T-helper 9 cell (primary cell): ENCODE measurements around the gene TMEM11.

Source experiments
- DNase-seq: peaks from one replicate; pipeline ENCODE4 v3.0.0-alpha.2; 2020
- total RNA-seq, 2 donors: gene quantifications; one replicate each; lab custom pipeline; 2026; lab: John Stamatoyannopoulos, UW

The TMEM11 gene, protein sequence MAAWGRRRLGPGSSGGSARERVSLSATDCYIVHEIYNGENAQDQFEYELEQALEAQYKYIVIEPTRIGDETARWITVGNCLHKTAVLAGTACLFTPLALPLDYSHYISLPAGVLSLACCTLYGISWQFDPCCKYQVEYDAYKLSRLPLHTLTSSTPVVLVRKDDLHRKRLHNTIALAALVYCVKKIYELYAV
- total RNA-seq = 7.5 to 18.8 reads per million in 2 donors

DNA sequence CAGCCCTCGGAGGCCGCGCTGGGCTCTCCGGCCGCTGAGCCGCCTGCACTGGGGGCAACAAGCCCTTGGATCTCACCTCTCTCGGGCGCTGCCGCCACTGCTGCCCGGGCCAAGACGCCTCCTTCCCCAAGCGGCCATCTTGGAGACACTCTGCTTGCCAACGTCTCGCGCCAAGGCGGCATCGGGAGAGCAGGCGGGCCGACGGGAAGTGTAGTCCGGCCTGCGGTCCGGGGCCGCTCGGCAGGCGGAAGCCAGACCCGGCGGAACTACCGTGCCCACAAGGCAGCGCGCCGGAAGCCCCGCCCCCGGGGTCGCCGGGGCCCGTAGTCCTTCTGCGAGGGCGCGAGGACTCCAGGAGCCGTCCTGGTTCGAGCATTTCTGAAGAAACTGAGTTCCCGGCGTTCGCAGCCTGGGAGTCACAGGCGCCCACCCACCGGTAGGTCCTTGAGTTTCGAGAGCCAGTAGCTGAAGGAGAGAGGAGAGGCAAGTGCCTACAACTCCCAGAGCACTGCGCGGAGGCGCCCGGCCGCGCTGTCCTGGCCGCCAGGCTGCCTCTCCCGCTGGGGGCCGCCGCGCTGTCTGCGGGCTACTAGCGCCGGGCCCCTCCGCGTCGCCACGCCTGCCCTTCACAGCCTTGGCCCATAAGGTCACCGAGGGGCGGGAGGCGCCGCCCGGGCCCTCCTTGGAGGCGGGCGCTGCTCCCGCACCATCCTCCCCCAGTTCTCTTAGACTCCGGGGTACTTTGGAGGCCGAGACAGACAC, at the start of gene TMEM11:
Gene TMEM11, minus strand, starts transcription at position 147 of the 762 bp plus-strand sequence. Its CDS starts 9 bp downstream, at position 138.
- DNase-seq = peak; percentile 91

GRCh38 chr17:21263376-21263775, 49.4 kb upstream of the TMEM11 start:
- no peak for DNase-seq

- DNase-seq = no peak
These were observed 48.5 kb upstream of the TMEM11 start for GRCh38 chr17:21262259-21262993.

GRCh38 chr17:21258593-21258992, 44.6 kb upstream of the TMEM11 start:
- DNase-seq = no peak

GRCh38 chr17:21253646-21254441, 39.9 kb upstream of the TMEM11 start:
- no peak for DNase-seq

DNA sequence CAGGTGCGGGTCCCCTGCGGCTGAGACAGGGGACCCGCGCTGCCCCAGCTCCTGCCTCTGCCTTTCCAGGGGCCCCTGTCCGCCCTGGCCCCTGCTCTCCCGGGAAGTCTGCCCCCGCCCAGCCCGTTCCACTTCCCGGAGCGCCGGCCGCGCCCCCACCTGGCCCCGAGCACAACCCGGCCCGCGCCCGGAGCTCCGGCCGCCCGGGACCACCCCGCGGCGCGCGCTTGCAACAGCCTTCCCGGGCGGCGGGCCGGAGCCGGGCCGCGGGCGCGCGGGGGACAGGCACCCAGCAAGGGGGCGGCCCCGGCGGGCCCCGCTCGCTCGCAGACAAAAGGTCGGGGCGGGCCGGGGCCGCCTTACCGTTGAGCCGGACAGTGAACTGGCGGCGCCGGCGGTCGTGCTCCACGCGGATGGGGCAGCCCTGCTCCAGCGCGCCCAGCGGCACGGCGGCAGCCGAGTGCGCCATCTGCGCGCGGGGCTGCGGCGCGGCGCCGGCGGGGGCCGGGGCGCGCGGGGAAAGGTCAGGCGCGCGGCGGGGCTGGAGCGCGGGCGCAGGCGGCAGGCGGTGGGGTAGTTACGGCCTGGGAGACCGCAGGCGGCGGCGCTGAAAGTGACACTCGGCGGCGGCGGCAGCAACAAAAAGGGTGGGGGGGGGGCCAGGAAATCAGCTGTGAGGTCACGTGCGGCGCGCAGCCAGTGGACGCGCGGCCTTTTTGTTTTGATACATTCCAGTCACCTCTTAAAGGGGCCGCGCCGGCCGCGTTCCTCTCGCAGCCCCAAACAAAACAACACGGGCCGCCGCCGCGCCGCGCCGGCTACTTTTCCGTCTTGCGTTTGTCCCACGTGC, 39.1 kb upstream of the TMEM11 start, which contains the start of gene NATD1:
Gene NATD1, minus strand, starts transcription at position 615 of the 850 bp plus-strand sequence. Its CDS starts 146 bp downstream, at position 469.
- DNase-seq = peak; percentile 71

- DNase-seq = no peak
These were observed 38.4 kb upstream of the TMEM11 start for GRCh38 chr17:21252289-21252795.

DNA sequence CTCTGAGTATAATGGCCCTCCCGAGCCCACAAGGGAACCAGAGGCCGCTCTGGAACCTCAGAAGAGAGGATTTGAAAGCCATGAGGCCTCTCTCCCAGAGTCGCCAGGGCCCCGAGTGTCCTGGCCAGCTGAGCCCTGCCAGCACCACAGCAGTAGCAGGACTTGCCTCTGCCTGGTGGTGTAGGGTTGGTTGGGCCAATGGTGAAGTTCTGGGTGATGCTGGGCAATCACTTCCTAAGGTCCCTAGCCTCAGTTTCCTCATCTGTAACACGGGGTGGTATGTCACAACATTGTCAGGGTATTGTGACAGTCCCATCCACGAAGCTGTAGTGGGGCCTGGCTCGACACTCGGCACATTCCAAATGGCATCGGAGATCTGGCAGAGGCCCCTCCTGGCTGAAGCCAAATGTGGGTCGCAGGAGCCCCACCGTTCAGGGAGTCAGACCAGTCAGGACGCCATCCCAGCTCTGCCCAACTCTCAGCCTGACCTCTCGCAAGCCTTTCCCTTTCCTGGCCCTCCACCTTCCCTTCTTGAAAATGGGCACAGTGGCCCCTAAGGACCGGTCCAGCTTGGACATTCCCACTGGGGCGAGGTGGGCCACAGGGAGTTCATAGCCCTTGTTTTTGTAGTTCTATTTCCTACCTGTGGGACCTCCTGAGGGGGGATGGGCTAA, 37.5 kb upstream of the TMEM11 start:
- DNase-seq = no peak

DNA sequence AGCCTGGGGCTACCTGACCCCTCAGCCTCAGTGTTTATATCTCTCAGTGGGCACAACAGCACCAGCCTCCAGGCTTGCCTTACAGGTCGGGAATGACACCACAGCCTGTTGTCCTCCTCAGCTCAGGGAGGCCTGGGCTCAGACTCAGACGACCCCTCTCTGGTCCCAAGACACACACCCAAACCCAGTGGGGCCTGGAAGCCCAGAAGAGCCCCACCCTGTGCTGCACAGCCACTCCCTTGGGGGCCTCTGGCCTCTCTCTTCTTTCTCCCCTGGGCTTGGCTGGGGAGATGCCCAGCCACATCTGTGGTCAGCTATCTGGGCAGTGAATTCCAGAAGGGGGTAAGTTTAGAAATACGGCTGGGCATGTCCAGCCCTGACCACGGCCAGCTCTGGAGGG, 36.9 kb upstream of the TMEM11 start:
- DNase-seq = no peak

GRCh38 chr17:21249920-21250703, 36.2 kb upstream of the TMEM11 start:
- DNase-seq = no peak

- no peak for DNase-seq
These were observed 35.3 kb upstream of the TMEM11 start for GRCh38 chr17:21249086-21249795.

DNA sequence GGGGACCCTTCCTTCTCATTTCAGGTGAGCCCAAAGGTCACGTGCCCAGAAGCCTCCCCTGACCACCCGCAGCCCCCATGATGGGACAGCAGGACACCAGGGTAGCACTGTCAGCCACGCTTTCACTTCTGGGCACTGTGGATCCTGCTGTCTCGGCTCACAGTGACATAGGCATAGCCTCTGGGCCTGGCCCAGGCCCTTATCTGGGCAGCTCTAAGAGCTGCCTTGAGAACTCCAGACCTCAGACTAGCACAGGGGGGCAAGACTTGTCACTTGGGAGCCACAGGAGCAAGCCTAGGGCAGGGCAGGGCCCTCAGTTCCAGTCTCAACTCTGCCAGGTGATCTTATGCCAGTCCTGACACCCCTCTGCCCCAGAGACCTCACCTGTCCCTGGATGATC, 34.5 kb upstream of the TMEM11 start:
- DNase-seq = no peak

- DNase-seq = no peak
These were observed 33.7 kb upstream of the TMEM11 start for GRCh38 chr17:21247552-21248258.

GRCh38 chr17:21246698-21247097, 32.7 kb upstream of the TMEM11 start:
- DNase-seq = no peak

GRCh38 chr17:21245639-21246084, 31.7 kb upstream of the TMEM11 start:
- DNase-seq = no peak

DNA sequence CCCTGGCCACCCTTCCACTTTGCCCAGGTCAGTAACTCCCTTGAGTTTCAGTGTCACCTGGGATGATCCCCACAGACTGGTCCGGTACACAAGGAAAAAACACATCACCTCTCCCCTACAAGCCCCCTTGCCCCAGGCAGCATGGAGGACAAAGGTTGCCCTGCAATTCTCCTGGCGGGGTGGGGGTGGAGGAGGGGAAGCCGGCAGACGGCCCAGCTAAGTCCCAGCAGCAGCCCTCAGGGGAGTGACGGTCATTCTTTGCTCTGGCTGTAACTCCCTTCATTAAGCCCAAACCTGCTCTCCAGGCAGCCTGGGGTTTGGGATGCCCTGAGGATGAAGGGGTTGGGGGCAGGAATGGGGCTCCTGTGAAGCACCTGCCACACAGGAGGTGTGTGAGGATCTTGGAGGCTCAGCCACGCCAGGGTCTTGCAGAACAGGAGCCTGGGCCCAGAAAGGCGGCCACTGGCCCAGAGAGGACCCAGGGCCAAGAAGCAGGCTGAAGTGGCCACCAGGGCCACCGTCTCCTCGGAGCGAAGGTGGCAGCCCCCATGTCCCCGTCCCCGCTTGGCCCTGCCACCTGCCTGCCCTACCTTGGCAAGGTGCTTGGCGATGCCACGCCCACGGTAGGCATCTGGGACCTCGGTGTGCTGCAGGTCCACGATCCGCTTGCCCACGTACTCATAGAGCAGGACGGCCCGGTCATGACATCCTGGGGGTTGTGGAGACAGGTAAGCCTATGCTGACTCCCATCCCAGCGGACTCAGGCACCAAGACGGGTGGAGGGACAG, 29.7 kb upstream of the TMEM11 start:
- DNase-seq = no peak

DNA sequence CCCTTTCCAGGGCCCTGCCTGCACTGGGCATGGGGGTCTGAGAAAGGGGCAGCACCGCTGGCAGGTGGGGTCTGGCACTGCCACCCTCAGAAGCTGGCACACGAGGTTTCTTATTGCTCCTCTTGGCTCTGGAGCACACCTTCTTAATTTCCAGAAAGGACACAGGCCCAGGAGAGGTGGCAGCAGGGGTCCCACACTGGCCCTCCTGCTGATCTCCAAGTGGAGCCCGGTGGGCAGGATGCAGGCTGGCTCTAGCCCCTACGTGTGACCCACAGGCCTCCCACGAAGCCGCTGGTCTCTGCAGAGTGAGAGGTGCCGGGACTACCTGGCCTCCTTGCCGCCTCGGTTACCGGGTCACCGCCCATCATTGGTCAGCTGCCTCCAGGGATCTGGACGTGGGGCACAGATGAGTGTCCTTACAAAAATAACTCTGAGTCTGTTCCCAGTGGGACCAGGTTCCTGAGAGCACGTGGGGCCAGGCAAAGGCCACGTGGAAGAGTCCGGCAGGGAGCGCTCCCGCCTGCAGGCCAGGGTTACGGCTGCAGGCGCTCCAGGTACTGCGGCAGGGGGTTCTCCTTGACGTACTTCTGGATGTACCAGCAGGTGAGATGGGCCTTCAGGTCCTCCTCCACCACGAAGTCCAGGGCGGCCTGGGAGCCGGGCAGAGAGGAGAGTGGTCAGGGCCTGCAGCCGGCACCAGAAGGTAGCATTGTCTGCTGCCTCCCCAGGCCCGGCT, 29.0 kb upstream of the TMEM11 start:
- DNase-seq = no peak
